Mammary epithelial cell (primary cell): Measurements from ENCODE around the gene TMEM127.

Experiments
- CTCF ChIP-seq, 2 donors: IDR thresholded peaks in 1 of 2; conservative IDR thresholded peaks in 1 of 2; 2 replicates each; pipeline ENCODE4 v1.5.1; 2011 to 2012; ENCODE audit warnings: inconsistent platforms in 2 of 2, low read length in 2 of 2, mild to moderate bottlenecking in 2 of 2, control low read depth in 1 of 2, low read depth in 1 of 2; ENCODE audit not compliant: insufficient read depth in 1 of 2; ENCODE audit errors: extremely low read depth in 1 of 2
- EZH2 ChIP-seq: IDR thresholded peaks from 2 replicates; pipeline ENCODE4 v1.6.1; 2012; ENCODE audit warnings: low read length, inconsistent platforms, borderline replicate concordance

GRCh38 chr2:96258166-96259022 lies 7.4 kb downstream of the TMEM127 start:
- TF ChIP-seq CTCF (conservative IDR thresholded peaks at IDR 0.05 in 1 of 2, IDR thresholded peaks at IDR 0.05 in 1 of 2; ENCODE audit: extremely low read depth in 1 of 2, insufficient read depth in 1 of 2, low read depth in 1 of 2, low read length in 2 of 2) = no peak
- no peak for TF ChIP-seq EZH2
